ENCODE data around the gene GRIN3B.

GRIN3B gene, protein sequence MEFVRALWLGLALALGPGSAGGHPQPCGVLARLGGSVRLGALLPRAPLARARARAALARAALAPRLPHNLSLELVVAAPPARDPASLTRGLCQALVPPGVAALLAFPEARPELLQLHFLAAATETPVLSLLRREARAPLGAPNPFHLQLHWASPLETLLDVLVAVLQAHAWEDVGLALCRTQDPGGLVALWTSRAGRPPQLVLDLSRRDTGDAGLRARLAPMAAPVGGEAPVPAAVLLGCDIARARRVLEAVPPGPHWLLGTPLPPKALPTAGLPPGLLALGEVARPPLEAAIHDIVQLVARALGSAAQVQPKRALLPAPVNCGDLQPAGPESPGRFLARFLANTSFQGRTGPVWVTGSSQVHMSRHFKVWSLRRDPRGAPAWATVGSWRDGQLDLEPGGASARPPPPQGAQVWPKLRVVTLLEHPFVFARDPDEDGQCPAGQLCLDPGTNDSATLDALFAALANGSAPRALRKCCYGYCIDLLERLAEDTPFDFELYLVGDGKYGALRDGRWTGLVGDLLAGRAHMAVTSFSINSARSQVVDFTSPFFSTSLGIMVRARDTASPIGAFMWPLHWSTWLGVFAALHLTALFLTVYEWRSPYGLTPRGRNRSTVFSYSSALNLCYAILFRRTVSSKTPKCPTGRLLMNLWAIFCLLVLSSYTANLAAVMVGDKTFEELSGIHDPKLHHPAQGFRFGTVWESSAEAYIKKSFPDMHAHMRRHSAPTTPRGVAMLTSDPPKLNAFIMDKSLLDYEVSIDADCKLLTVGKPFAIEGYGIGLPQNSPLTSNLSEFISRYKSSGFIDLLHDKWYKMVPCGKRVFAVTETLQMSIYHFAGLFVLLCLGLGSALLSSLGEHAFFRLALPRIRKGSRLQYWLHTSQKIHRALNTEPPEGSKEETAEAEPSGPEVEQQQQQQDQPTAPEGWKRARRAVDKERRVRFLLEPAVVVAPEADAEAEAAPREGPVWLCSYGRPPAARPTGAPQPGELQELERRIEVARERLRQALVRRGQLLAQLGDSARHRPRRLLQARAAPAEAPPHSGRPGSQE

GRCh38 chr19:1000095-1000494 lies at the start of gene GRIN3B:
TSS of gene GRIN3B (plus strand) at chr19:1000419. CDS start at chr19:1000438, 19 bp downstream.
- H3K9me3 ChIP-seq (ENCODE audit: control insufficient read depth, insufficient read depth, low read depth, low read length) = no peaks in the 10 kb centered on the region
- H3K4me1 ChIP-seq (ENCODE audit: control insufficient read depth, insufficient read depth, low read length) = peaks cover 7% of the 10 kb centered on the region
- no peak within 1 kb of the TSS for H3K27ac ChIP-seq (ENCODE audit: extremely low read depth, low read depth, low read length)
- H3K4me3 ChIP-seq (ENCODE audit: low read depth, low read length) = peak within 1 kb of the TSS; percentile 27
- no peaks in the 10 kb centered on the region for H3K36me3 ChIP-seq (ENCODE audit: control insufficient read depth in 2 of 2, insufficient read depth in 1 of 2, low read length in 2 of 2)
- ChIA-PET POLR2A (no interaction called here), CTCF (interaction anchor here (0.8 to 1.3 kb wide), 2 partner anchors 14 to 26 kb away, joined by 3 read pairs; no protein-coding TSS in a partner anchor)
- TF ChIP-seq, protein P1, sequence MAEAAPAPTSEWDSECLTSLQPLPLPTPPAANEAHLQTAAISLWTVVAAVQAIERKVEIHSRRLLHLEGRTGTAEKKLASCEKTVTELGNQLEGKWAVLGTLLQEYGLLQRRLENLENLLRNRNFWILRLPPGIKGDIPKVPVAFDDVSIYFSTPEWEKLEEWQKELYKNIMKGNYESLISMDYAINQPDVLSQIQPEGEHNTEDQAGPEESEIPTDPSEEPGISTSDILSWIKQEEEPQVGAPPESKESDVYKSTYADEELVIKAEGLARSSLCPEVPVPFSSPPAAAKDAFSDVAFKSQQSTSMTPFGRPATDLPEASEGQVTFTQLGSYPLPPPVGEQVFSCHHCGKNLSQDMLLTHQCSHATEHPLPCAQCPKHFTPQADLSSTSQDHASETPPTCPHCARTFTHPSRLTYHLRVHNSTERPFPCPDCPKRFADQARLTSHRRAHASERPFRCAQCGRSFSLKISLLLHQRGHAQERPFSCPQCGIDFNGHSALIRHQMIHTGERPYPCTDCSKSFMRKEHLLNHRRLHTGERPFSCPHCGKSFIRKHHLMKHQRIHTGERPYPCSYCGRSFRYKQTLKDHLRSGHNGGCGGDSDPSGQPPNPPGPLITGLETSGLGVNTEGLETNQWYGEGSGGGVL (tag by site-specific recombination; IDR thresholded peaks at IDR 0.05) = peak; percentile 78
- TF ChIP-seq ZEB2 (tag by site-specific recombination; IDR thresholded peaks at IDR 0.05) (peak; percentile 81), HOXD13 (CRISPR knock-in tag; IDR thresholded peaks at IDR 0.05; ENCODE audit: borderline replicate concordance) (no peak), ZSCAN30 (tag by site-specific recombination; IDR thresholded peaks at IDR 0.05) (peak; percentile 89), KLF8 (tag by site-specific recombination; IDR thresholded peaks at IDR 0.05) (peak; percentile 91), ZNF2 (tag by site-specific recombination; IDR thresholded peaks at IDR 0.05) (peak; percentile 43; the same call in 1 of the 2 replicates), ZFP69B (tag by site-specific recombination; IDR thresholded peaks at IDR 0.05) (0 out of 2 replicates have a peak, but pooled peaks have one; percentile 53), ZNF792 (tag by site-specific recombination; IDR thresholded peaks at IDR 0.05) (no peak), PRDM1 (tag by site-specific recombination; IDR thresholded peaks at IDR 0.05) (no peak), ZNF341 (tag by site-specific recombination; IDR thresholded peaks at IDR 0.05; ENCODE audit: low read depth) (peak; percentile 74), PRDM10 (tag by site-specific recombination; IDR thresholded peaks at IDR 0.05) (peak; percentile 92), ZNF112 (tag by site-specific recombination; IDR thresholded peaks at IDR 0.05) (no peak), ZFHX2 (tag by site-specific recombination; conservative IDR thresholded peaks at IDR 0.05) (peak; percentile 65), ZNF223 (tag by site-specific recombination; IDR thresholded peaks at IDR 0.05) (no peak), MYNN (tag by site-specific recombination; IDR thresholded peaks at IDR 0.05; ENCODE audit: borderline replicate concordance) (no peak), KLF9 (tag by site-specific recombination; IDR thresholded peaks at IDR 0.05; ENCODE audit: low read depth) (peak; percentile 45; the same call in 1 of the 2 replicates), KLF1 (tag by site-specific recombination; IDR thresholded peaks at IDR 0.05) (peak; percentile 82), SALL2 (tag by site-specific recombination; IDR thresholded peaks at IDR 0.05; ENCODE audit: borderline replicate concordance) (no peak), ZBTB49 (tag by site-specific recombination; IDR thresholded peaks at IDR 0.05; ENCODE audit: low read depth) (no peak), ZNF624 (tag by site-specific recombination; IDR thresholded peaks at IDR 0.05) (no peak)
- TF ChIP-seq, protein P2, sequence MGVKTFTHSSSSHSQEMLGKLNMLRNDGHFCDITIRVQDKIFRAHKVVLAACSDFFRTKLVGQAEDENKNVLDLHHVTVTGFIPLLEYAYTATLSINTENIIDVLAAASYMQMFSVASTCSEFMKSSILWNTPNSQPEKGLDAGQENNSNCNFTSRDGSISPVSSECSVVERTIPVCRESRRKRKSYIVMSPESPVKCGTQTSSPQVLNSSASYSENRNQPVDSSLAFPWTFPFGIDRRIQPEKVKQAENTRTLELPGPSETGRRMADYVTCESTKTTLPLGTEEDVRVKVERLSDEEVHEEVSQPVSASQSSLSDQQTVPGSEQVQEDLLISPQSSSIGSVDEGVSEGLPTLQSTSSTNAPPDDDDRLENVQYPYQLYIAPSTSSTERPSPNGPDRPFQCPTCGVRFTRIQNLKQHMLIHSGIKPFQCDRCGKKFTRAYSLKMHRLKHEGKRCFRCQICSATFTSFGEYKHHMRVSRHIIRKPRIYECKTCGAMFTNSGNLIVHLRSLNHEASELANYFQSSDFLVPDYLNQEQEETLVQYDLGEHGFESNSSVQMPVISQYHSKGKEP (tag by site-specific recombination; IDR thresholded peaks at IDR 0.05) = peak; percentile 50; the same call in 1 of the 2 replicates
- TF ChIP-seq, protein P3, sequence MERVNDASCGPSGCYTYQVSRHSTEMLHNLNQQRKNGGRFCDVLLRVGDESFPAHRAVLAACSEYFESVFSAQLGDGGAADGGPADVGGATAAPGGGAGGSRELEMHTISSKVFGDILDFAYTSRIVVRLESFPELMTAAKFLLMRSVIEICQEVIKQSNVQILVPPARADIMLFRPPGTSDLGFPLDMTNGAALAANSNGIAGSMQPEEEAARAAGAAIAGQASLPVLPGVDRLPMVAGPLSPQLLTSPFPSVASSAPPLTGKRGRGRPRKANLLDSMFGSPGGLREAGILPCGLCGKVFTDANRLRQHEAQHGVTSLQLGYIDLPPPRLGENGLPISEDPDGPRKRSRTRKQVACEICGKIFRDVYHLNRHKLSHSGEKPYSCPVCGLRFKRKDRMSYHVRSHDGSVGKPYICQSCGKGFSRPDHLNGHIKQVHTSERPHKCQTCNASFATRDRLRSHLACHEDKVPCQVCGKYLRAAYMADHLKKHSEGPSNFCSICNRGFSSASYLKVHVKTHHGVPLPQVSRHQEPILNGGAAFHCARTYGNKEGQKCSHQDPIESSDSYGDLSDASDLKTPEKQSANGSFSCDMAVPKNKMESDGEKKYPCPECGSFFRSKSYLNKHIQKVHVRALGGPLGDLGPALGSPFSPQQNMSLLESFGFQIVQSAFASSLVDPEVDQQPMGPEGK (tag by site-specific recombination; IDR thresholded peaks at IDR 0.05) = peak; percentile 97
